HUDEP-2 (cell line): ENCODE results near the gene COPS9.

Experiments
- DNase-seq, 76 experiments: peaks; one replicate each; lab custom pipeline; 2025; ENCODE audit not compliant: unreplicated experiment in 76 of 76; lab: John Stamatoyannopoulos, UW

COPS9 gene

DNA sequence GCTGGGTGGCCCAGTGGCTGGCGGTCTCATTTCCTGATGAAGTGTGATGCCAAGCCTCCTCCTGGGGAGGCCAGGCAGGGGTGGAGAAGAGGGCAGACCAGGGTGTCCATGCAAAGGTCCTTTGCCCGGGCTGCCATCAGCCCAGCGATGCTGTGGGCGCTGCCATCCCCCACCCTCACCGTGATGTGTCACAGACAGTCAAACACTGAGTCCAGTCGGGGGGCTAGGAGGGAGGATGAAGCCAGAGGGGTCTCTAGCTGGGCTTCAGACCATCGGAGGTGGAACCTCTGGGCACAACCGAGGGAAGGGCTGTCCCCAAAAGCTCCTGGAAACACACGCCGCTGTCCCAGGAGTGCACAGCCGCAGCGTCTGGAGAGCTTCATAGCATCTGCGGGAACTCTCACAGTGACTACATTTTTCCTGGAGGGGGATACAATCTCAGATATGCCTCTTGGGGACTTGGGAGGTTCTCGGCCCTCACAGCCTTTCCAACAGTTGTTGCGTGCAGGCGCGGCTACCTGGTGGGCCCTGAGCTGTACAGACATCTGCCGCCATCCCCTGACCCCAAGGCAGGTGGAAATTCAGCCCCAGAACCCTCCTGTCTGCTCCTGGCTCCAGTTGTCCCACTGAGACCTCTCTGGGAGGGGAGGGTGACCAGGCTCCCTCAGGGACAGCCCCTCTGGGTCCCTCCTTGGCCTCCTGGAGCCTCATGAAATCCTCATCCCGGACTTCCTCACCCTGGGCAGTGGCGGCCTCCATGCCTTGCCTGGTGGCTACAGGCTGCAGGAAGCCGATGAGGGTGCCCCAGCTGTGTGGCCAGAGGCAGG is 30.9 kb upstream of the COPS9 start:
- DNase-seq: no peak

DNA sequence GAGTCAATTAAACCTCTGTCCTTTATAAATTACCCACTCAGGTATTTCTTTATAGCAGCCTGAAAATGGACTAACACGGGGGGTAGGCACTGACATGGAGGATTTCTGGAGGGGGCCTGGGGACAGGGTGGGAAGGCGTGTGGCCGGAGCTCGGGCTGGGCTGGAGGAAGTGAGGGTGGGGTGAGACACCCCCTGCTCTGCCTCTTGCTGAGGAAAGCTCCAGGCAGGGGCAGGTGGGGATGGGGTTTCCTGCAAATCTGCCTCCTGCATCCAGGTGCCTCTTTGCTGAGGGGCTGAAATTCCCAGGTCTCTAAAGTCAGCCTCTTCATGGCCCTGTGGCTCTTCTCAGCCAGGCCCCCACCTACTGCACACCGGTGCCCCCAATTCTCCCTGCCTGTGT is 30.1 kb upstream of the COPS9 start:
- DNase-seq: no peak

DNA sequence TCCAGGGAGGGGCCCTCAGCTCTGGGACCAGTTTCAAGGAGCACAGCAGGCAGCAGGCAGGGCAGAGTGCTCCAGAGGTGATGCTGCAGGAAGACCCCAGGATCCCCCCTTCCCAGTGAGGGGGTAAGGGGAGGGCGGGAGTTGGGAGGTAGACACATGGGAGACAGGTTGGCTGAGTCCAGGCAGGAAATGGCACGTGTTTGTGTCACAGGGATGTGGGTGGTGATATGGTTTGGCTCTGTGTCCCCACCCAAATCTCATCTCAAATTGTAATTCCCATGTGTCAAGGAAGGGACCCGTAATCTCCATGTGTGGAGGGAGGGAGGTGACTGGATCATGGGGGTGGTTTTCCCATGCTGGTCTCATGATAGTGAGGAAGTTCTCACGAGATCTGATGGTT is 29.6 kb upstream of the COPS9 start:
- DNase-seq: no peak

DNA sequence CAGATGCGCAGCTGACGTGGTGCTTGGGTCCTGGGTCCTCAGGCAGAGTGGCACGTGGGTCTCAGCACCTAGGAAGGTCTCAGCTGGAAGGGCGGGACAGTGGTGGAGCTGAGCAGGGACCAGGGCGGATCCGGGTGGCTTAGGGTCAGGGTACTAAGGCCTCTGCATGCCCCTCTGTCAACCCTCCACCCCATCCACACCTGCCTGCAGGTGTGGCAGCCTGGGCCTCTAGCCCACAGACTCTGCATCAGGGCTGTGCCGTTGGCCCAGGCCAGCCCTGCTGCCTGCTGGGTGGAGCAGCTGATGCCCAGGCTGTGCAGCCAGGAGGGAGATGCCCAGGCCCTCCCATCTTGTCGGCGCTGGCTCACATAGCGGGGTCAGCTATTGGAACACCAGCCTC is 28.9 kb upstream of the COPS9 start:
- no peak for DNase-seq

DNA sequence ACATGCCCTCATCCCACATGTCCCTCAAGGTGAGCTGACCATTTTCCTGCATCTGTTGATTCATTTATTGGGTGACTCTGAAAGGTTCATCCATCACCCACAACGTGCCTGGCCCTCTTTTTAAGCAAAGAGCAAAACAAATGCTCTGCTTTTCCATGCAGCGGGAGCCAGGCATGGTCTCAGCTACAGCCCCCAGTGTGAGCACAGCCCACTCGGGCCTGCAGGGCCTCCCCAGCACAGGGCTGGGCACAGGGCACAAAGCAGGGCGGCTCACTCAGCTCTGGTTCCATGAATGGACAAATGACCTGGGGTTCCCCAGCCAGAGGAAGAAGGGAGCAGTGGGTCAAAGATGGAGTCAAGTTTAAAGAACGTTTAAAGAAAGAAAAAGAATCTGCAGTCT is 28.5 kb upstream of the COPS9 start:
- DNase-seq: no peak

DNA sequence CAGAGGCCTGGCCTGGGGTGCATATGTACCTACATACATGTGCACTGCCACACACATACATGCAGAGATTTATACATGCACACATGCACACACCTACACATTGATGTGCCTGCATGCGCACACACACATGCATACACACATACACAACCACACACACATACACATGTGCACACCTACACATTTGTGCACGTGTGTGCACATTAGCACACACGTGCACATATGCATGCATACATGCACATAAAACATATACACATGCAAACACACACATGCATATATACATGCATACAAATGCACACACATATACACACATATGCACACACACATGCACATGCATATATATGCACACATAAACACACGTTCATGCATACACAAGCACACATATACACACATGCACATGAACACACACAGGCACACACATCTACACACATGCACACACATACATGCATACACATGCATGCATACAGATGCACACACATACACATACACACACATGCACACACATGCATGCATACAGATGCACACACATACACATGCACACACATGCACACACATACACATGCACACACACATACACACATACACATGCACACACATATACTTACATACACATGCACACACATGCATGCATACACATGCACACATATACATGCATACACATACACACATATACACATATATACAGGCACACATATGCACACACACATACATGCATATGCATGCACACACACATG is 27.9 kb upstream of the COPS9 start:
- DNase-seq: no peak

DNA sequence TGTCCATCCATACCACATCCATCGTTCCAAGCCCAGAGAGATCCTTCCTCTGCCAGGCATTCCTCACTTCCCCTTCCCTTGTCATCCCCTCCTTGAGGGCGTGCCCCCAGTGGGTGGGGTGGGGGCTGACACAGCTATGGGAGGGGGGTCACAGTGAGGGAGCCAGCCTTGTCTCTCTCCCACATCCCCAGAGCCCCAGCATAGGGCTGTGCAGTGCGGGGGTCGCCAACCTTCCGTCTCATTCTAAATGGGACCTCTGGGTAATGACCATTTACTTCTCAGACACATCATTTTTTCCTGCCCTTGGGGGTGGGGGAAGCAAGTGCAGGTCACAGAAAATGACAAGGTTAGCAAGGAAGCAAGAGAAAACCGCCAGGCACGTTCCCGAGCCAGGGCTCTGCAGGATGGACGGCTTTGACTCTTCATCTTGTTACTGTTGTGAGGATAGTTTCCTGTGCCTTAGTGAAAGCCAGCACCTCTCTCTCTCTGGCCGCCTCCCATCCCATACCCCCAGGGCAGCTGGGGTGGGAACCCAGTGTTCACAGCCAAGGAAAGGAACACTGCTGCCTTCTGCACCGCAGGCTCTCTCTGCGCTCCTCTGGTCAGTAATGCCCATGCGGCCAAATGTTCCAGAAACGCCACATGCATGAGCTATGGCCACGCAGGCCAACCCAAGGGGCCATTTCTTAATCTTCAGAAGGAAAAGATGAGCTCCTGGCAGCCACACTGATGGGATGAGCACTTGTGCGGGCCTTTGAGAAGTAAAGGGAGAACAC is 27.0 kb upstream of the COPS9 start:
- no peak for DNase-seq

DNA sequence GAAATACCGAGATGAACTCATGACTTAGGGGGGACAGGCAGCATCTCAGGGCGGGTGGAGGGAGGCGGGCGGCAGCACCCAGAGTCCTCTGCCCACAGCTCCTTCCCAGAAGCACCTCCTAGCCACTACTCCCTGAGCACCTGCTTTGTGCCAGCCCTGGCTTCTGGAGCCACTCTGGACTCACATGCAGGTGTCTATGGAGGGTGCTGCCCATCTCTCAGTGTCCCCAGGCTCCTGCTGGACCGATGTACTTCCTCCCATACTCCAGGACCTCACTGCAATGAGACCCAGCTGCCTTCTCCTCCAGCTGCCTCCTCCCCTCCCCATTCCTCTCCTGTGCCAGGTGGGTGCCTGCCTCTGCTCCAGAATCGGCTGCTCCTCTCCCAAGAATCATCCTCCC is 26.4 kb upstream of the COPS9 start:
- no peak for DNase-seq

DNA sequence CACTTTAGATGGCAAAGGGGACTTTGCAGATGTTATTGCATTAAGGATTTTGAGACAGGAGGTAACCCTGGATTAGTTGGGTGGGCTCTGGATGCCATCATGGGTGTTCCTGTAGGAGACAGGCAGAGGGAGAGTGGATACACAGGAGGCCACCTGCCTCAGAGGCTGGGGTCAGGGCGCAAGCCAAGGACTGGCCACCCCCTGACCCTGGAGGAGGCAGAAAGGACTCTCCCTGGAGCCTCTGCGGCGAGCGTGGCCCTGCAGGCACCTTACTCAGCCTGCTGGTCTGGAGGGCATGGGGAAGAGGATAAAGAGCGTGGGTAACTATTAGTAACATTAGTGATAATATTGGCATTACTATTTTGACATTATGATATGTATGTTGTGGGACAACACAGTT is 25.9 kb upstream of the COPS9 start:
- no peak for DNase-seq

DNA sequence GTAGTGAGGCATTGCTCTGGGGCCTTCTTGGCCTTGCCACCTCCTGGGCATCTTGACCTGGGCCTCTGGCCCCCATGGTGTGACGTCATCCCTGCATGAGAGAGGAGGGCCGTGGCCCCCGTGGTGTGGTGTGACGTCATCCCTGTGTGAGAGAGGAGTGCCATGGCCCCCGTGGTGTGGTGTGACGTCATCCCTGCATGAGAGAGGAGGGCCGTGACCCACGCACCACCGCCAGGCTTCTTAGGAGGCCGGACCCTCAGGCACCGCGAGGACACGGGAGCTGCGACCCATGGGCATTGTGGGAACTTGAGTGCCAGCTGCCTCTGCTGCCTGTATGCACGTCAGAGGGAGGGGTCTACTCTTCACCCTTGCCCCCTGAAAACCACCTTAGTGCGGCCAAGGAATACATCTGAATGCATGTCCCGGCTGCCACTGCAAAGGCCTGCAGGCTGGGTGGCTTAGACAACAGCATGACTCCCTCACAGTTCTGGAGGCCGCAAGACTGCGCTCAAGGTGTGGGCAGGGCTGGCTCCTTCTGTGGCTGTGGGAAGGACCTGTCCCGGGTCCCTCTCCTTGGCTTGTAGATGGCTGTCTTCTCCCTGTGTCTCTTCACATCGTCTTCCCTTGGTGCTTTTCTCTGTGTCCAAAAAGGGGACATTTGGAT is 25.1 kb upstream of the COPS9 start:
- no peak for DNase-seq

DNA sequence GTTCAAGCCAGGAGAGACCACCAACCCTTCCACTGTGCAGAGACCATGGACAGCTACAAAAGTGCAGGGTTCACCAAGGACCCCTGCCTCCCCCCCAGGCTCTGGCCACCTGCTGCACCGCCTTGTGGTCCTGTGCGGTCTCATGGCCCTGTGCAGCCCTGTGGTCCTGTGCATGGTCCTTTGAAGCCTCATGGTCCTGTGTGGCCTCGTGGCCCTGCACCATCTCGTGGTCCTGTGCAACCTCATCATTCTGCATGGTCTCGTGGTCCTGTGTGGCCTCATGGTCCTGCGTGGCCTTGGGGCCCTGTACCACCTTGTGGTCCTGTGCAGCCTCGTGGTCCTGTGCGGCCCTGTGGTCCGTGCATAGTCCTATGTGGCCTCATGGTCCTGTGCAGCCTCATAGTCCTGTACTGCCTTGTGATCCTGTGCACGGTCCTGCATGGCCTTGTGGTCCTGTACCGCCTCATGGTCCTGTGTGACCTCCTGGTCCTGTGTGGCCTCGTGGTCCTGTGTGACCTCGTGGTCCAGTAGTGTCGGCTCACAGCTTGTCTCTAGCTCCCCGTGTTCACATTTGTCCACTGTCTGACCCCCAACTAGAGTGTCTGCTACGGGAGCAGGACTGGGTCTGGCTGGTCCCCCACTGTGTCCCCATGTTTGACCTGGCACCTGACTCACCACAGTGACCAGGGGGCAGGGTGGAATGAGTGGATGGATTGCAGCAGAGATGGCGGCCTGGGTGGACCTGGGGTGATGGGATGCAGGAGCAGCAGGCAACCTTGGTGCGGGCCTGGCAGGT is 24.4 kb upstream of the COPS9 start:
- no peak for DNase-seq

DNA sequence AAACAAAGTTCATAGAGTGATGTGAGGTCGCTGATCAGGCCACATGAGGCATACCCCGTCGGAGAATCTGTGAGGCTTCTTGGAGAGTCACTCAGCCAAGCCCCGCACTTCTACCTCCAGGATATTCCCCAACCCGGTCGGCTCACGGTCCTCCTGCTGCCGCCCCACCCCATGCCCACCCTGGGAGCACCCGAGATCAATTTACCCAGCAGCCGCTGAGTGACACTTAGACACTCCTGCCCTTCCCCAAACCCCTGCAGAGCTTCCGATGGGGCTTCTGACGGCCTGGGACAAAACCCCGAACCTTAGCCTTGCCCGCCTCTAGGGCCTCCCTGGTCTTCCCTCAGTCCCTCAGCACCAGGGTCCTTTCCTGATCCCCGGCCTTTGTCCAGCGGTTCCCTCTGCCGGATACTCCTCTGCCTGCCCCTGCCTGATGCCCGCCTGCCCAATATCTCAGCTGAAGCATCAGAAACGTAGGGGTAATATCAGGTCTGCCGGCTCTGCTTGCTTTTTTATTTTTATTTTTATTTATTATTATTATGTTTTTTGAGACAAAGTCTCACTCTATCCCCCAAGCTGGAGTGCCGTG is 23.2 kb upstream of the COPS9 start:
- DNase-seq: no peak

DNA sequence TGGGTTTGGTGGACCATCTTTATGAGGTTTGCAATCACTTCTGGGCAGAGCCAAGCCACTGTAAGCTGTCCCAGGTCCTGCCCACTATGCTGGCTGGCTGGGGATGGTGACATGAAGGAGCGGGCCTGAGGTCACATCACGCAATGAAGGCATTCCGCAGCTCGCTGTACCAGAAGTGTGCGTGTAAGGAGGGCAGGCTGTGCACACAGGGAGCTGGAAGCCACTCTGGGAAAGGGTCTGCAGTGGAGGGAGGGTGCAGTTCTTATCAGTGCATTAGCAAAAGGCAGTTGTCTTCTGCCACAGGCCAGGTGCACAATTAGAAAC is 21.0 kb upstream of the COPS9 start:
- no peak for DNase-seq

DNA sequence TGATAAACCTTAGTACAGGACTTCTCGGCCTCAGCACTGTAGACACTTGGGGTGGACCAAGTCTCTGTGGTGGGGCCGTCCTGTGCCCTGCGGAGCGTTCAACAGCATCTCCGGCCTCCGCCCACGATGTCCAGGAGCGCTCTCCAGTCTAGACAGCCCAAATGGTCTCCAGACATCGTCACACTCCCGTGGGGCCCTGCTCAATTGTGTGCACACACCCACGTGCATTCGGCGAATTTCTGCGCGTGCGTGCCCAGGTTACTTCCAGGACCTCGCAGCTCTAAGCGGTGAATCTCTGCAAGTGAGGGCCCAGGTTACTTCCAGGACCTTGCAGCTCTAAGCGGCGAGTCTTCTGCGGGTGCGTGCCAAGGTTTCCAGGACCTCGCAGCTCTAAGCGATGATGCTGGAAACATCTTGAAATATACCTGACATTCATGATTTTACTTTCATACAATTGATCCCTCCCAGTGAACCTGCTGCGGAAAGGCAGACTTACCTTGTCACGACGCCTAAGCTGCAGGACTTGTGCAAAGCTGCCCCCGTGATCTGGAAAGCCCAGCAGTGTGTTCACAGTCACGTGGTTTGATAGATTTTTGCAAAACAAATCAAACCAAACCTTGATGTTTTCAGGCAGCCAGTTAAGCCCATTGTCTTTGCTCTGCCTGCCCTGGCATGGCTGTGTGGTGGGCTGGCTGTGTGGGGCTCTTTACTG is 20.5 kb upstream of the COPS9 start:
- DNase-seq: no peak

DNA sequence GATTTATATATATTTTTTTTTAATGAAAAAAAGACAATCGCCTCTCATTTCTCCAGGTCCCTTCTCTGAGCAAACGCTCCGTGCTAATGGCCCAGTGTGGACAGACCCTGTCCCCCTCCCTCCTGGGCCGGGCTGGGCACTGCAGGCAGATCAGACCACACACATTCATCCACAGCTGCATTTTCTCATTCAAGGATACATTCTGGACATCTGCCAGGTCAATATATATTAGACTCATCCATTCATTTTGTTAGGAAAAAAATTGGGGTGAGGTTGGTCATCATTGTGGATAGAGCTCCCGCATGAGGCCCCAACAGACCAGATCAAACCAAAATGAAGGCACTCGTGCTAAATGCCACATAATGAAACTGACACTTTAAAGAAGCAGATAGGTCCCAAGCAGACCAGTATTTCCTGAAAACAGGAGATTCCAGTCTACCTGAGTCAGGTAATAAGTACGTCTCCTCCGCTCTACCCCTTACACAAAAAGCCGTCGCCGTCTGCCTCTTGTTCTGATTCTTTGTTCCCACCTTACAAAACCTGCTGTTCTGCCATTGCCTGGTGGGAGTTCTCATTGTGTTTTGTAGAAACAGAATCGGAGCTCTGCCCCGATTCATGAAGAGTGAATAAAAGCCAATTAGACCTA is 19.8 kb upstream of the COPS9 start:
- DNase-seq: no peak

DNA sequence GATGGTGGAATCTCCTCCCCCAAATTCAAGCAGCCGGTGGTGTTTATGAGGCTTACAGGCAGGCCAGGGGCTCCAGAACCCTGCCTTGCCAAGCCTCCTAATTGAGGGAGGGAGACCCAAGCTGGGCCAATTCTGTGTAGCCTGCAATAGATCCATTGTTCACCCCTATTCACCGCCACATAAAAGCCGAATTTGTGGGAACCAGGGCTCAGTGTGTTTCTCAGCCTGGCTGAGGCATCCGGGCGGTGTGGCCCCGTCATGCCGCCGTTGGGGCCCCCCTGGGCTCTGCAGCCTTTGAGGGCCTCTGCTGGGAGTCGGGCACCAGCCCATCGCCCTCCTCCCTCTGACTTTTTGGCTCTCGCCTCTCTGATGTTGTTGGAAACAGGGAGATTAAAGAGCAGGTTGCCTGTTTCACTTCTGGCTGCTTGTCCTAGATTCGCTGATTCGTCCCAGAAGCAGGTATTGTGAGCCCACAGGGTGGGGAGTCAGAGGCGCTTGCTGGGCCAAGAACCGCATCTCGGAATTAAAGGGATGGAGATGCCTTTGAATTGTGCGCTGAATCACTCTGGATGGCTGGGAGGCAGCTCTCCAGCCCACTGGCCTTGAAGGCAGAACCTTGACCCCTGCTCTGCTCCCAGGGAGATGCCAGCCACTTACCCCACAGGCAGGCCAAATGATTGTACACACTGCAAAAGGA is 19.1 kb upstream of the COPS9 start:
- DNase-seq: no peak

DNA sequence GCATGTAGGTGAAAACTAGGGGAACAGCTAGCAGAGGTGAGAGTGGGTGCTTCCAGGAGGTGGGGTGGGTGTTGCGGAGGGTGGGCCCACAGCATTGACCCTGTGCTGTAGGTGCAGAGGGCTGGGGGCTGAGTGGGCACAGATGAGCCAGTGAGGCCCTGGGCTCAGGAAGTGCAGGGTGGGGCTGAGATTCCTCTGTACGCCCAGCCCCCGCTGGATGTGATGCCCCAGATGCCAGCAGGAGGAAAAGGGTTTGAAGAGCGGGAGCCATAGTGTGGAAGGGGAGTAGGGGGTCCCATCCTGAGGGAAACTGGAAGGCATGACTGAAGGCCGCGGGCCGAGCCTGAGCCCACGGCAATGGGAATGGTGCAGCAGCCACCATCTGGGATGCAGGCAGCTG is 18.5 kb upstream of the COPS9 start:
- no peak for DNase-seq

DNA sequence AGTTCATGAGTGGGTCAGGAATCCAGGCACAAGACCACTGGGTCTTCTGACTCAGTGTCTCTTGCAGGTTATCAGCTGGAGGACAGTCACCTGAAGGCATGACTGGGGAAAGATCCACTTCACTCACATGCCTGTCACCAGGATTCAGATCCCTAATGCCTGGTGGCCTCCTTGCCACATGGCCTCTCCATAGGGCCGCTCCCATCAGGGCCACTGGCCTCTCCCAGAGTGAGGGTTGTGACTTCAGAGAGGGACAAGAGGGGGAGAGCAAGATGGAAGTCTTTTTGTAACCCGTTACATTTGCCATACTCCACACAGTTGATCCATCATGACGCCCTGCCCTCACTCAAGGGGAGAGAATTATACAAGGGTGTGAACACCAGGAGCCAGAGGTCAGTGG is 17.3 kb upstream of the COPS9 start:
- no peak for DNase-seq
